COR-L47 (cell line): Measurements from ENCODE around the gene ARRB1.
"Not testable (repeated sequence)": the region's sequence is repeated elsewhere in the genome, so short reads cannot be mapped to it uniquely, and the experiment has no call there.

Source experiments
- DNase-seq: peaks from one replicate; lab custom pipeline; 2025; lab: John Stamatoyannopoulos, UW

The ARRB1 gene

DNA sequence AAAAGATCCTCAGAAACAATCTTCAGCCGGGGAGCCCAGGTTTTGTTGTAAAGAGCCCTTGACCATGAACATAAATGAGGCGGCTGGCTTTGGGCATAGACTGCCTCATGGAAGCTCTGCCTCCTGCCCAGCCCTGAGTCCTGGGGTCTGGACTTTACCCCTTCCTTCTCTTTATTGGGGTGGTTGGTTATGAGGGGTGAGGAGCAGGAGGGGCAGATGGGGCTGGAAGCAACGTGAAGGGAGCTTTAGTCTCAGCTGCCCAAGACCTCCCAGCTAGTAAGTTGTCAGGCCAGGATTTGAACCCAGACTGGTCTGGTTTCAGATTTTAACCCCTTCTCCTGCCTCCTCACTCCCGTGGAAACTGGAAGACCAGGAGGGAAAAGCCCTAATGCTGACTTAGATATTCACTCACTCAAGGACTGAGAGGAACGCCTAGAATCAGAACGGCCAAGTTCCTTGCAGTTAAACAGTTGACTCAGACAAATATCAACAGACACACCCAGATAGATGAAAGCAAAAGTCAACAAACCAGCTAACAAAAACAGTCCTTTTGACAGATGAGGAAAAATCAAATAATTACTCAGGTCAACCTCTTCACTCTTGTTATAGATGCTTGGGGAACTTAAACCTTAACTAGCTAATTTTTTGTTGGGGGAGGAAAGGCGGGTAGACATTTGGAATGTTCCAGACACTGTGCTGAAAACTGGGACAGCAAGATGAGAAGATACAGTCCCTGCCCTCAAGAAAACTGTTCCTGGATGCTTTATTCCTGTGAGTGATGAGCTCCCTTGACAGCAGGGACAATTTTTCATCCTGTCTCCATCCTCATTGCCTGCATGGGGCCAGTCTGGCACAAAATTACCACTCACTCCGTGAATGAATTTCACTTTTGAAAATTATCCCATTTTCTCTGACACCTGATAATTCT lies 20.8 kb upstream of the ARRB1 start:
- DNase-seq, result peak; percentile 58

DNA sequence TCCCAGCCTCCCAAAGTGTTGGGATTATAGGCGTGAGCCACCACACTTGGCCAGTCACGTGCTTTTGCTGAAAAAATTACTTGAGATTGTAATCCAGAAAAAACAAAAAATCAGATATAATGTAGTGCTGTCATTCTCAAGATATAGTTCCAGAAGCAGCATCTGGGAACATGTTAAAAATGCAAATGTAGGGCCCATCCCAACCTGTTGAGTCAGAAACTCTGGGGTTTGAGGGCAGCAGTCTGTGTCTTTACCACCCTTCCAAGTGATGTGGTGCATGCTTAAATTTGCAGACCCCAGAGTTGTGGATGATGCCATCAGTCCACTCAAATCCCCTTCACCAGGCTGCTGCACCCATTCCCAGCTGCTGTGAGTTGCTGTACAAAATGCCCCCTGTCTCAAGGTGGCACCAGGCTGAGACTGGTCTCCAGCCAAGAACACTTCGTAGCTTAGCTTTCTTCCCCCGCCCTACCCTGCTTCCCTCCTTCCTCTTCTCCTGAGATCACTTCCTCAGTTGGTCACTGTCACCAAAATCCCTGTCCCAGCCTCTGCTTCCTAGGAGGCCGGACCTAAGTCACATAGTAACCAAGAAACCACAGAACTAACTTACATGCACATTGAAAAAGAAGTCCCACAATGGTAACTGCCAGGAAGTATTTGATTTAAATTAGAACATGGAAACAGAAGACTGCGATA lies 18.2 kb upstream of the ARRB1 start:
- no peak for DNase-seq

GRCh38 chr11:75366826-75367225 lies 15.4 kb upstream of the ARRB1 start:
- not testable (repeated sequence) for DNase-seq

GRCh38 chr11:75365711-75366181 lies 14.3 kb upstream of the ARRB1 start:
- no peak for DNase-seq

GRCh38 chr11:75362285-75362684 lies 10.8 kb upstream of the ARRB1 start:
- DNase-seq, result not testable (repeated sequence)

- DNase-seq, result no peak
These were observed 5.2 kb upstream of the ARRB1 start for GRCh38 chr11:75356613-75357012.

DNA sequence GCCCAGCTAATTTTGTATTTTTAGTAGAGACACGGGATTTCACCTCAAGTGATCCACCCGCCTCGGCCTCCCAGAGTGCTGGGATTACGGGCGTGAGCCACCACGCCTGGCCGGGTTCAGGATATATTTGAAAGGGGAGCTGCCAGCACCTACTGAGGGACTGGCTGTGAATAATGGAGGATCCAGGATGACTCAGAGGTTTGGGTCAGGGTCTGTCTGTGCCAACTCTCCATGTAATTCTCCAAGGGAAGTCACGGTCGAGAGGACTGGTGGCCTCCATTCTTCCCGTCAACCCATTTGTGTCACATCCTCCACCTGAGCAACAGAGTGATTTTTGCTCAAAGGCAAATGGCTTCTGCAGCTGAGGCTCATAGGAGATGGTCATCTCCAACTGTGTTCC lies 3.6 kb upstream of the ARRB1 start:
- no peak for DNase-seq

DNA sequence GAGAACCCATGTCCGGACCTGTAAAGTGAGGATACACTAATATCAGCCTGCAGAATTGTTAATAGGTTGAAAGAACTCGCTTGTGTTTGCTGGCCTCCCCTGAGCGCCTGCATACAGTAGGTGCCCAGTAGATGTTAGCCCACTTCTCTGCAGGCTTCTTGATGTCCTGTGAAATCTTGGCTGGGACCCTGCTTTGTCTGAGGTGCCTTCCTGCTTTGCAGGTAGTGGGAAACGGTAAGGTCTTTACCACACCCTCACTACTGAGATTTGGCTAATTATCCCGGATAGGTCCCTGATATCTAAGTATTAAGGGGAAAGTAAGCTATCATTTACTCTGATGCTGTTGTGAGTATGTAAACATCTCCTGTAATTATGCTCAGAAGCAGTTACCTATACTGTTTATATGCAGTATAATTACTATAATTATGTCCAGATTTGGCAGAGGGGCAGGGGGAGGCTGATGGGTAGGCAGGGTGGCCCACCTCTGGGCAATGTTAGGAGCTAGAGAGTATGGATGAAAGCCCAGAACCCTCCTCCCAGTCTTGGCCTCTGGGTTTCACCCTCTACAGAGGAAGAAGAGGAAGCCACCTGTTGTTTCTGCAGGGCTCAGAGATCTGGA lies 1.2 kb upstream of the ARRB1 start:
- peak; percentile 88 for DNase-seq

DNA sequence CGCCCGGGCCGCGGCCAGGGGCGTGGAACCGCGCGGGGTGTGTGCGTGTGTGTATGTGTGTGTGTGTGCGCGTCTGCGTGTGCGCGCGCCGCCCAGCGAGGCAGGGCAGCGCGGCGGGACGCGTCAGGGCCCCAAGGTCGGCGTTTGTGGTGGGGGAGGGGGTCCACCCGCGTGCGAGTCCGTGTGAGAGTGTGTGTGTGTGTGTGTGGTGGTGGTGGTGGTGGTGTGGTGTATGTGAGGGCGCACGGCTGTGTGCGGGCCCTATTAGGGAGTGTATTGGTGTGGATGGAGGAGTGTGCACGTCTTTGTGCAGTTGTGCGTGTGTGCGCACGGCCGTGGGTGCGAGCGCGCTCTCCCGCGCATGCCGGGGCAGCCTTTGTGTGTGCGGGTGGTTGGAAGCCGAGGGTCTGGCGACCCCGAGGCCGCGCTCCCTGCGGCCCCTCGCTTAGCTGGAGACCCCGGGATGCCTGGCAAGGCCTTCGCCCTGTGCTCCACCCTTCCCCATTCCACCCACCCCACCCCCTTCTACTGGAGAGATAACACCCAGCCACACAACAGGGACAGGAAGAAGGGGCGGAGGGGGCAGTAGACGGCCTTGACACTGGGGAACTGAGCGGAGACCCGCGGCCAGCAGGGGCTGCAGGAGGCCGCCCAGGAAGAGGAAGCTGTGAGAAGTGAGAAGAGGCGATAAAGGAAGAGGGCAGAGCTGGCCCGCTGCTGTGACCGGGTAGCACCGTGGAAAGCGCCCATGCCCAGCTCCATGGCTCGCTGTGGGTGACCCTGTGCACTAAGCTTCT lies 528 bp upstream of the ARRB1 start:
- DNase-seq, result no peak

DNA sequence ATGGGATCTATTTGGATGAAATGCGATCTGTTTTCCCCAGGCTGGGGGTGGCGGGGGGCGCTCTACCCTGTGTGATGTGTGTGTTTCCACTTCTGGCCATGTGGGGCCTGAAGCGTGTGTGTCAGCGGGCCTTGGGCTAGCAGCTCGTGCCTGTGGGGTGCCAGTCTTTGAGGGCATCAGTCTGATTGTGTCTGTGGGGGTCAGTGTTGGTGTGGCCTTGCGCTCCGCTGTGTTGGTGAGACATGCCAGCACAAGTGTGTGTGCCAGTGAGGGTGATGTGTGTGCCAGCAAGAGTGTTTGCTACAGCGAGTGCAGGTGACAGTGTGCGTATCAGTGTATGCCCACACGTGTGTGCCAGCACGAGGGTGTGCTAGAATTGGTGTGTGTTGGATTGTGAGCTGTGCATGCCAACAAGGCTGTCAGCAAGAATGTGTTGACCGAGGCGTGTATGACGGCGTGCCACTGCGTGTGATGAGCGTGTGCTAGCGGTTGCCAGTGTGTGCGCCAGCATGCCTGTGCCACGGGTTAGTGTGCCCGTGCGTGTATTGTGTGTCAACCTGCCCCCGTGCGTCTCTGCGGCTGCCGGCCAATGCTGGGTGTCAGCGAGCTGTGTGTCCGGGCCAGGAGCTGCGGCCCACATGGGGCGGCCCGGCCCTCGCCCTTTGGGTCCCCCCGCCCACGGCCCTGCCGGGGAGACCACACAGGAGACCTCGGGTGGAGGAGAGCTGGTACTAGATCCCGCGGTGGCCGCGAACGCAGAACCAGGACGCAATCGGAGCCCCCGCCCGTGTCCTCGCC lies 519 bp downstream of the ARRB1 start:
- DNase-seq, result no peak

GRCh38 chr11:75350122-75350742 lies 1.2 kb downstream of the ARRB1 start:
- no peak for DNase-seq

GRCh38 chr11:75349521-75350116 lies 1.8 kb downstream of the ARRB1 start:
- no peak for DNase-seq

DNA sequence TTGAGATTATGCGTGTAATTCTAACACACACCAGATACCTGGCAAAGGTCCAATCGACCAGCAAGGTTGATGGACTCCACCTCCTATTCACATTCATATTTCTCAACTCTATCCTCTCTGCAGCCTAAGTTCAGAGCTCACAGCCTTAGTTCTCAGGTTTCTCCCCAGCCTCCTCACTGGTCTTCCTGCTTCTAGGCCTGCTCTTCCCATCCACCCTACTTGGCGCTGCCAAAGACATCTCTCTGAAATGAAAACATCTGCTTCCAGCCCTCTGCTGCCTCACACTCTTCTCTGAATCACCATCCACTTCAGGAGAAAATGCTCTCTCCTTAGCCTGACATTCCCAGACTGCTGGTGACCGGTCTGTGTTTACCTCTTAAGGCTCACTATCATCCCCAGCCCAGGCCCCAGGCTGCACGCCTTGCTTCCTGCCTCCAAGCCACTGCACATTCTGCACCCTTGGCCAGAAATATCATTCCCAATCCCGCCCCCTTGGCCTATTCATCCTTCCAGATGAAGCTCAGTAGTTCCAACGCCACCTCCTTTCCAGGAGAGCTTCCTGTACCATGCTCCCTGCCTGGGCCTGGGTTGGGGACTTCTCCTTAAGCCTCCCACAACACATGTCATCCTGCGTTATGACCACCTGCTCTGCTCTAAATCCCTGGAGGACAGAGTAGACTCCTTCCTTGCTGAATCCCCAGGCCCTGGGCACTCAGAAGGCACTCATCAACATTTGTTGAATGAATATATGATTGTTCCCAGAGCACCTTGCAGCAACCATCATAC lies 3.5 kb downstream of the ARRB1 start:
- DNase-seq, result no peak

DNA sequence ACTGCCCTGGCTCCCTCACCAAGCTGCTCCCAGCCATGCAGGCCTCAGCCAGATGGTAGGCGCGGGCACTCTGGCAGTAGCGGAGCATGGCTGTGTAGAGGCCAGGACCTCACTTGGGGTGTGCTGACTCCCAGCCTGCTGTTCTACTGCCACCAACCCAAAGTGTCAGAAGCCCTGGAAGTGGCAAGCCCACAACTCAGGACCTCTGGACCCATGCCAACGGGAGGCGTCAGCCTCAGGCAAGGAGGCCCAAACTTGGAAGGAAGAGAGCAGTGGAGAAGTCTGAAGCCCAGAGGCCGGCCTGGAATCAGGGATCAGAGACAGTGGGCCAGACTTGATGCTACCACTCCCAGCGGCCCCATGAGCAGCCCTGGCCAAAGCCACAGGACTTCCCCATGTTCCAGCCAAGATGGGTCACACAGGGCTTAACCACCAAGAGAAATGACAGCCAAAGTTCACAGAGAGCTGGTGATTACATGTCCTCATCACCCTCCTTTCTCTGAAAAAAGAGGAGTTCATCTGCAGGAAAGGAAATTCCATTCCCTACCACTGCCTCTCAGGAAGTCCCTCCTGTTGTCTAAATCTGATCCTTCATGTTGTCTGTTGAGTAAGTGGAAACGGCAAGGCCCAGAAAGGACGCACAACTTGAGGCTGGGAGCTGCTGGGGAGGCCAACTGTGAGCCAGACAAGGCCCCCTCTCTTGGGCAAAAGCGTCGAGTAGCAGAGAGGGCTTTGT lies 4.4 kb downstream of the ARRB1 start:
- DNase-seq, result no peak

DNA sequence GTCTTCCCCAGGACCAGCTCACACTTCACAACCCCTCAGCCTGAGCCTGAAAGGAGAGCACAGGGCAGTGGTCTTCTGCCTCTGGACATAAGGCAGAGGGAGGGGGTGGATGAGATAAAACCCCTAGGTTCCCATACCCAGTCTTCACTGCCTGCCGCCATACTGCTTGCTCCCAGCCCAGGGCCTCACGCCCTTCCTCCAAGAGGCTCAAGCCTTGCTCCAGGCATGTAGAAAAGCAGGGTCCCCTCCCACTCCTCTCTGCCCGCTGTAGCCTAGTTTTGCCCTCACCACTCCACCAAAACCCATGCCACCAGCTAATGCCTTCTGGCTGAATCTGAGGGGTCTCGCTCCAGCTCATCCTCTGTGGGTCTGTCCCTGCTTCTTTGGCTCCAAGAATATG lies 5.2 kb downstream of the ARRB1 start:
- DNase-seq, result no peak

DNA sequence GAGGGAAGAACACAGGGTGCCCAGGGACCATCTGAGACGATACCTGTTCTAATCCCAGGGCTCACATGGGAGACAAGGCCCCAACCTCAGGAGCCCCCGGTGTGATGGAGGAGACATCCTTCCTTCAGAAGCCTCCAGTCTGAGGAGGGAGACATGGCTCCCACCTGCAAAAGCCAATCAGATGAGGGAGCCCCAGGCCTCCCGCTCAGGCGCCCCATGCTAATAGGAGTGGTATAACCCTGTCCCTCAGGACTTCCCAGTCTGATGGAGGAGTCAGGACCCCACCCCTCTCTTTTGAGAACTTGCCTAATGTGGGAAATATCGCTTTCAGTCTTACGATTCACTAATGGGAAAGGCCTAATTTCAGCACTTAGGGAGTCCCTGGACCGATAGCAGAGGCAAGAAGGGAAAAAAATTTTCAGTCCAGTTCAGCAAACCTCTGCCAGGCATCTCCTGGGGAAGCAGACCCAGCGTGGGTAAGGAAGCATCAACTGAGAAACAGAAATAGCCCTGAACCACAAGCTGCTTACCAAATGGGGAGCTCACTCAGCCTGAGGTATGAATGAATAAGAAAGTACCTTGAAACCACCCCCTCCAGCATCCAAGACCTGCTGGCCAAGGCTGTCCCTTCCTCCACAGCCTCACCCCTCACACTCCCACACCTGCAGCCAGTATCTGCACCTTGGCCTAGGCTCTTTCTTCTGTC lies 5.9 kb downstream of the ARRB1 start:
- no peak for DNase-seq

- no peak for DNase-seq
These were observed 6.6 kb downstream of the ARRB1 start for GRCh38 chr11:75344761-75345454.
